ENCODE results near the gene ADAMTSL1.

DNA sequence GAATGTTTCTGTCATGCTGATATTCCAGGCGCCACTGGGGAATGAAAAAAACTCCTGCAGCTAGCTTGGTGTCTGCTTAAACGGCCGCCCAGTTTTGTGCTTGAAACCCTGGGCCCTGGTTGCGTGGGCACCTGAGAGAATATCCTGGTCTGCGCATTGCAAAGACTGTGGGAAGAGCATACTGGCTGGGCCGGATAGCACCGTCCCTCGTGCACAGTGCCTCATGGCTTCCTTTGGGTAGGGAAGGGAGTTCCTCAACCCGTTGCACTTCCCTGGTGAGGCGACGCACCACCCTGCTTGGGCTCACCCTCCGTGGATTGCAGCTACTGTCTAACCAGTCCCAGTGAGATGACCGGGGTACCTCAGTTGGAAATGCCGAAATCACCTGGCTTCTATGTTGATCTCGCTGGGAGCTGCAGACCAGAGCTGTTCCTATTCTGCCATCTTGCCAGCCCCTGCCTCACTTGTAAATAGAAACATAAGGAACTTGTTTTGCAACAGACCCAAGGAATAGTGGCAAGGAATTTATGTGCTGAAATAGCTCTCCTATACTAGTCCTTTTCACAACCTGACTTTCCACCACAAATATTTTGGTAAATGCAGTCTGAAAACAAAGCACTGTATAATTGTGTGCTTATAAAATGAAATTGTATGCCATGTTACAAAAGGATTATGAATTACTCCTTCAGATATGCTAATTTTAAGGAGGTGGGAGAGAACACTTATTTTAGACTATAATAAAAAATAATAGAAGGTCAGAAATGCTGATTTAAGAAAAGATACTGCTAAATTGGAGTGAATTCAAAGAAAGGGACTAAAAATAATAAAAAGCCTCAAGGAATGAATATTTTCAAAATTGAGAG, 90.3 kb downstream of the ADAMTSL1 start:
- TF ChIP-seq POLR2A (IDR thresholded peaks at IDR 0.05) = no peak
- TF ChIP-seq, protein P1, sequence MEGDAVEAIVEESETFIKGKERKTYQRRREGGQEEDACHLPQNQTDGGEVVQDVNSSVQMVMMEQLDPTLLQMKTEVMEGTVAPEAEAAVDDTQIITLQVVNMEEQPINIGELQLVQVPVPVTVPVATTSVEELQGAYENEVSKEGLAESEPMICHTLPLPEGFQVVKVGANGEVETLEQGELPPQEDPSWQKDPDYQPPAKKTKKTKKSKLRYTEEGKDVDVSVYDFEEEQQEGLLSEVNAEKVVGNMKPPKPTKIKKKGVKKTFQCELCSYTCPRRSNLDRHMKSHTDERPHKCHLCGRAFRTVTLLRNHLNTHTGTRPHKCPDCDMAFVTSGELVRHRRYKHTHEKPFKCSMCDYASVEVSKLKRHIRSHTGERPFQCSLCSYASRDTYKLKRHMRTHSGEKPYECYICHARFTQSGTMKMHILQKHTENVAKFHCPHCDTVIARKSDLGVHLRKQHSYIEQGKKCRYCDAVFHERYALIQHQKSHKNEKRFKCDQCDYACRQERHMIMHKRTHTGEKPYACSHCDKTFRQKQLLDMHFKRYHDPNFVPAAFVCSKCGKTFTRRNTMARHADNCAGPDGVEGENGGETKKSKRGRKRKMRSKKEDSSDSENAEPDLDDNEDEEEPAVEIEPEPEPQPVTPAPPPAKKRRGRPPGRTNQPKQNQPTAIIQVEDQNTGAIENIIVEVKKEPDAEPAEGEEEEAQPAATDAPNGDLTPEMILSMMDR (IDR thresholded peaks at IDR 0.05) = no peak
- TF ChIP-seq EP300 (IDR thresholded peaks at IDR 0.05) = no peak
